Fibroblast of lung (primary cell): Measurements from ENCODE around the gene LYSMD3. TPM values are rescaled to one million over a fixed set of nuclear protein-coding genes. Genes with fewer than 3 reads are reported as not detected.

ENCODE experiments used
- DNase-seq, 2 donors: peaks; one replicate each; pipeline versions ENCODE4 v3.0.0 to v3.0.0-alpha.2; 2010; ENCODE audit warnings: low read depth in 2 of 2
- H2AFZ ChIP-seq: 2 replicates; pipeline ENCODE4 v1.5.1; 2012; ENCODE audit warnings: low read length, control low read depth, inconsistent platforms
- H3K27ac ChIP-seq: 2 replicates; pipeline ENCODE4 v1.5.1; 2011; ENCODE audit warnings: low read length, control low read depth; ENCODE audit not compliant: insufficient read depth
- H3K27me3 ChIP-seq: 2 replicates; pipeline ENCODE4 v1.5.1; 2011; ENCODE audit warnings: mild to moderate bottlenecking, low read length; ENCODE audit not compliant: control insufficient read depth, insufficient read depth
- H3K36me3 ChIP-seq: 2 replicates; pipeline ENCODE4 v1.5.1; 2011; ENCODE audit warnings: low read length; ENCODE audit not compliant: control insufficient read depth, insufficient read depth
- H3K4me1 ChIP-seq: 2 replicates; pipeline ENCODE4 v1.5.1; 2011; ENCODE audit warnings: low read length; ENCODE audit not compliant: control insufficient read depth, insufficient read depth; ENCODE audit errors: extremely low read depth
- H3K4me2 ChIP-seq: 2 replicates; pipeline ENCODE4 v1.5.1; 2011; ENCODE audit warnings: low read length, control low read depth; ENCODE audit not compliant: insufficient read depth; ENCODE audit errors: extremely low read depth
- H3K4me3 ChIP-seq, 4 experiments: fragments of 200-600 bp in 1 of 4; sonication (generic) in 1 of 4; replicated peaks in 1 of 4; 2 replicates each; pipeline ENCODE4 v1.5.1; 2011 to 2016; ENCODE audit warnings: low read length in 4 of 4, low read depth in 3 of 4, mild to moderate bottlenecking in 3 of 4, control low read depth in 2 of 4, inconsistent platforms in 1 of 4, mixed read lengths in 1 of 4; ENCODE audit not compliant: insufficient read depth in 1 of 4; ENCODE audit errors: control extremely low read depth in 1 of 4
- H3K79me2 ChIP-seq: 2 replicates; pipeline ENCODE4 v1.5.1; 2012; ENCODE audit warnings: mild to moderate bottlenecking, low read length, inconsistent platforms; ENCODE audit not compliant: control insufficient read depth, insufficient read depth
- H3K9ac ChIP-seq: 2 replicates; pipeline ENCODE4 v1.5.1; 2011; ENCODE audit warnings: mild to moderate bottlenecking, low read length, control low read depth; ENCODE audit not compliant: insufficient read depth
- H3K9me3 ChIP-seq: 2 replicates; pipeline ENCODE4 v1.5.1; 2012; ENCODE audit warnings: low read depth, low read length; ENCODE audit not compliant: control insufficient read depth, insufficient read depth
- H4K20me1 ChIP-seq: 2 replicates; pipeline ENCODE4 v1.5.1; 2011; ENCODE audit warnings: low read length; ENCODE audit not compliant: control insufficient read depth, insufficient read depth; ENCODE audit errors: extremely low read depth
- EZH2 ChIP-seq: IDR thresholded peaks from 2 replicates; pipeline ENCODE4 v1.5.1; 2012; ENCODE audit warnings: low read length, control low read depth, mild to moderate bottlenecking; ENCODE audit errors: missing control alignments
- polyA plus RNA-seq, 2 donors: library from polyadenylated mRNA; depleted of rRNA in 1 of 2; stranded (reverse) in 1 of 2; unstranded in 1 of 2; fragments of >200 nt; gene quantifications; 2 replicates each; pipeline ENCODE4 v1.2.1, GENCODE V29; 2011 to 2012; ENCODE audit warnings: missing spikeins in 1 of 2
- total RNA-seq: library from RNA; depleted of rRNA; stranded (reverse); fragments of >200 nt; gene quantifications from 2 replicates; pipeline ENCODE4 v1.2.1, GENCODE V29; 2014
- TF ChIP-seq, protein P1 (sequence below), 2 donors: IDR thresholded peaks in 1 of 2; conservative IDR thresholded peaks in 1 of 2; 1 replicate in 1 of 2; 2 replicates in 1 of 2; pipeline ENCODE4 v1.5.1; 2011 to 2012; ENCODE audit warnings: low read length in 2 of 2, control low read depth in 1 of 2, inconsistent platforms in 1 of 2, low read depth in 1 of 2, mild to moderate bottlenecking in 1 of 2

LYSMD3 gene
- total and polyA plus RNA-seq, 2 donors (not counting 1 experiment from before 2014, with no cell fraction given) = 17.0 to 30.0 TPM

DNA sequence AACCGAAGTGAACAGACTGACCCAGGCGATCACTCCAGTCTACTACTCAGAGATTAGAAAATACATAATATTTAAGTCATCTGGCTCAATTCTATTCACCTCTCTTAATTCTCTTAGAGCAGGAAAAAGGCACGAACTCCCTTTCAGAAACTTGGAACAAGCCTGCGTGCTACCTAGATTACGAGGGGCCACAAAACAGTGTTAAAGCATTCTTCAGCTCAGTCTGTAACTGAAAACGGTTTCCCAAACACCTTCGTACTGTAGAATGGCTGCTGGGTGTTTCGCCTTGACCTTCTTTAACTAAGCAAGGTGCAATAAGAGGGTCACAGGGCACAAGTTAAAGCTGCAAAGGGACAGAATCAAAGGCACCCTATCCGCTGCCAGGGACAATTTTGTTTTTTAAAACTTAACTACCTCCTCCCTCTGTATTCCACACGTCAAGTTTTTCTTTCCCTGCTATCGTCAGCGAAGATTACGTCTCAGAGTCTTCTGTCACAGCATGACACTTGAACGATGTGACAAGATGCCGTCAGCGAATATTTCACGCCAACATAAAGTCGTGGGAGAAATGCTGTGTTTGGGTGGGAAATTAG is 687 bp downstream of the LYSMD3 start:
- Histone ChIP-seq H2AFZ (peak overlapping the region; percentile 92), H3K9me3 (no peaks in the 10 kb centered on the region), H3K27ac (peak overlapping the region; percentile 99), H3K27me3 (peaks cover 6% of the 10 kb centered on the region), H3K4me3 (peak overlapping the region; percentile 90 to 100 (median 99)), H3K79me2 (peaks cover 39% of the 10 kb centered on the region), H3K4me1 (no peaks in the 10 kb centered on the region), H4K20me1 (no peaks in the 10 kb centered on the region), H3K36me3 (no peaks in the 10 kb centered on the region), H3K9ac (peak overlapping the region; percentile 99), H3K4me2 (peak overlapping the region; percentile 84)
- TF ChIP-seq, protein P1, sequence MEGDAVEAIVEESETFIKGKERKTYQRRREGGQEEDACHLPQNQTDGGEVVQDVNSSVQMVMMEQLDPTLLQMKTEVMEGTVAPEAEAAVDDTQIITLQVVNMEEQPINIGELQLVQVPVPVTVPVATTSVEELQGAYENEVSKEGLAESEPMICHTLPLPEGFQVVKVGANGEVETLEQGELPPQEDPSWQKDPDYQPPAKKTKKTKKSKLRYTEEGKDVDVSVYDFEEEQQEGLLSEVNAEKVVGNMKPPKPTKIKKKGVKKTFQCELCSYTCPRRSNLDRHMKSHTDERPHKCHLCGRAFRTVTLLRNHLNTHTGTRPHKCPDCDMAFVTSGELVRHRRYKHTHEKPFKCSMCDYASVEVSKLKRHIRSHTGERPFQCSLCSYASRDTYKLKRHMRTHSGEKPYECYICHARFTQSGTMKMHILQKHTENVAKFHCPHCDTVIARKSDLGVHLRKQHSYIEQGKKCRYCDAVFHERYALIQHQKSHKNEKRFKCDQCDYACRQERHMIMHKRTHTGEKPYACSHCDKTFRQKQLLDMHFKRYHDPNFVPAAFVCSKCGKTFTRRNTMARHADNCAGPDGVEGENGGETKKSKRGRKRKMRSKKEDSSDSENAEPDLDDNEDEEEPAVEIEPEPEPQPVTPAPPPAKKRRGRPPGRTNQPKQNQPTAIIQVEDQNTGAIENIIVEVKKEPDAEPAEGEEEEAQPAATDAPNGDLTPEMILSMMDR (conservative IDR thresholded peaks at IDR 0.05 in 1 of 2, IDR thresholded peaks at IDR 0.05 in 1 of 2; ENCODE audit: low read depth in 1 of 2, low read length in 2 of 2) = no peak
- TF ChIP-seq EZH2 = no peak
- peak; percentile 27 for DNase-seq

DNA sequence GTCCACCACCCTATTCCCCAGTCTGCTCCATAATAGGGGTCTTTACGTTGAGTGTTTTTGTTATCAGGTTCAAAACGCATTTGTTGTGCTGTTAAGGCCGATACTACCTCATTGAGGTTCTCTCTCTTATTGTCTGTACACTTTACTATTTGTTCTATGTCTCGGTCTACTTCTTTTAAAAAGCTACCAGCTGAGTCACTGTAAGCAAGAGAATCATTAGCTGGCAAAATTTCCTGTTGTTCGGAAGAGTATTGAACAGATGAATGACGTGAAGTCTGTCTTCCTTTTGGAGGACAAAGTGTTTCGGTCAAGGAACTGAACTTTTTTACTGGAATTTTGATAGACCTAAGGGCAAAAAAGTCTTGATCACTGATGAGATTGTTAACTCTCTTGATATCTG is 10.3 kb downstream of the LYSMD3 start:
- no peak overlapping the region for H3K4me2 ChIP-seq
- H4K20me1 ChIP-seq = no peaks in the 10 kb centered on the region
- TF ChIP-seq, protein P1 (conservative IDR thresholded peaks at IDR 0.05 in 1 of 2, IDR thresholded peaks at IDR 0.05 in 1 of 2; ENCODE audit: low read depth in 1 of 2, low read length in 2 of 2) = no peak
- no peak for TF ChIP-seq EZH2
- H3K4me1 ChIP-seq = peaks cover 2% of the 10 kb centered on the region
- H3K27me3 ChIP-seq = no peaks in the 10 kb centered on the region
- peaks cover 4% of the 10 kb centered on the region for H3K36me3 ChIP-seq
- H3K4me3 ChIP-seq = no peak overlapping the region
- H3K79me2 ChIP-seq = no peaks in the 10 kb centered on the region
- H3K9ac ChIP-seq = no peak overlapping the region
- DNase-seq = no peak
- H3K27ac ChIP-seq = no peak overlapping the region
- no peak overlapping the region for H2AFZ ChIP-seq
- H3K9me3 ChIP-seq = no peaks in the 10 kb centered on the region

DNA sequence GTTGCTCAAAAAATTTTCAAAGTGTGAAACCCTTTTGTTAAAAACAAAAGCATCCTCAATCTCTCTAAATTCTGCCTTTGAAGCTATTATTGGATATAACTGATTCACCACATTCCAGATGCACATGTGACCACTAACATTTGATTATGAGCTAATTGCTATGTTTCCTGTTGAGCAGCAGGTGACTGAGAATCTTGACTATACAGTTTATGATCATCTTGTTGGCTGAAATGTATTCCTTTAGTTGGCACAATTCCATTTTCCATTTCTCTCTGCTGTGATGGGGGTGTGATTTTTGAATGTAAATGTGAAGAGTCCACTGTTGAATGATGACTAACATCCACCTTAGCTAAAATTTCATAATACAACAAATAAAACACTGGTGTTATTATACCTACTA is 10.7 kb downstream of the LYSMD3 start:
- H3K36me3 ChIP-seq = peaks cover 4% of the 10 kb centered on the region
- no peaks in the 10 kb centered on the region for H3K9me3 ChIP-seq
- no peaks in the 10 kb centered on the region for H4K20me1 ChIP-seq
- no peaks in the 10 kb centered on the region for H3K79me2 ChIP-seq
- no peak overlapping the region for H3K4me3 ChIP-seq
- H2AFZ ChIP-seq = no peak overlapping the region
- H3K27ac ChIP-seq = no peak overlapping the region
- H3K9ac ChIP-seq = no peak overlapping the region
- TF ChIP-seq, protein P1 (conservative IDR thresholded peaks at IDR 0.05 in 1 of 2, IDR thresholded peaks at IDR 0.05 in 1 of 2; ENCODE audit: low read depth in 1 of 2, low read length in 2 of 2) = no peak
- TF ChIP-seq EZH2 = no peak
- H3K27me3 ChIP-seq = no peaks in the 10 kb centered on the region
- H3K4me2 ChIP-seq = no peak overlapping the region
- H3K4me1 ChIP-seq = peaks cover 2% of the 10 kb centered on the region
- peak in 1 of 2 donors; percentile 71 for DNase-seq
